ENCODE measurements around the gene PCBP2.
"Not testable (repeated sequence)": the region's sequence is repeated elsewhere in the genome, so short reads cannot be mapped to it uniquely, and the experiment has no call there.

The PCBP2 gene

GRCh38 chr12:53468282-53468681, 16.4 kb downstream of the PCBP2 start:
- no peaks in the 10 kb centered on the region for H3K9me3 Mint-ChIP-seq
- peaks cover 69% of the 10 kb centered on the region for H3K36me3 Mint-ChIP-seq
- peaks cover 18% of the 10 kb centered on the region for H3K4me1 Mint-ChIP-seq
- H3K27me3 Mint-ChIP-seq, result no peaks in the 10 kb centered on the region
- DNase-seq, result no peak
- CTCF ChIA-PET, result no interaction called here
- H3K27ac Mint-ChIP-seq, result no peak overlapping the region
- H3K4me3 Mint-ChIP-seq, result no peak overlapping the region

- peaks cover 68% of the 10 kb centered on the region for H3K36me3 Mint-ChIP-seq
- peaks cover 30% of the 10 kb centered on the region for H3K4me1 Mint-ChIP-seq
- H3K4me3 Mint-ChIP-seq, result no peak overlapping the region
- DNase-seq, result no peak
- CTCF ChIA-PET, result interaction anchor here (0.7 to 5.9 kb wide), 3 partner anchors 10 to 36 kb away, joined by 3 to 45 read pairs (median 4); partner anchors contain the start of gene NPFF
- no peak overlapping the region for H3K27ac Mint-ChIP-seq
- no peaks in the 10 kb centered on the region for H3K27me3 Mint-ChIP-seq
- H3K9me3 Mint-ChIP-seq, result no peaks in the 10 kb centered on the region
Observed at GRCh38 chr12:53472056-53472582, 20.2 kb downstream of the PCBP2 start.

GRCh38 chr12:53474077-53474476, 22.2 kb downstream of the PCBP2 start:
- H3K36me3 Mint-ChIP-seq, result peaks cover 64% of the 10 kb centered on the region
- CTCF ChIA-PET, result interaction anchor here (0.7 to 5.9 kb wide), 4 partner anchors 8 to 152 kb away, joined by 3 to 45 read pairs (median 3); partner anchors contain the start of gene NPFF

GRCh38 chr12:53474819-53475218, 22.9 kb downstream of the PCBP2 start:
- H3K27ac Mint-ChIP-seq, result peak overlapping the region; percentile 84
- CTCF ChIA-PET, result interaction anchor here (0.6 to 5.9 kb wide), 8 partner anchors 10 to 449 kb away, joined by 3 to 45 read pairs (median 4); partner anchors contain the start of genes NPFF and PRR13
- no peak overlapping the region for H3K4me3 Mint-ChIP-seq
- DNase-seq, result no peak
- H3K27me3 Mint-ChIP-seq, result no peaks in the 10 kb centered on the region
- peaks cover 31% of the 10 kb centered on the region for H3K4me1 Mint-ChIP-seq
- peaks cover 71% of the 10 kb centered on the region for H3K36me3 Mint-ChIP-seq
- no peaks in the 10 kb centered on the region for H3K9me3 Mint-ChIP-seq

More at GRCh38 chr12:53474077-53474476, 22.2 kb downstream of the PCBP2 start:
- Mint-ChIP-seq H3K27ac (peak overlapping the region; percentile 13), H3K4me3 (no peak overlapping the region), H3K27me3 (no peaks in the 10 kb centered on the region), H3K9me3 (no peaks in the 10 kb centered on the region), H3K4me1 (peaks cover 30% of the 10 kb centered on the region)
- no peak for DNase-seq

- Mint-ChIP-seq H3K36me3 (peaks cover 66% of the 10 kb centered on the region), H3K27me3 (no peaks in the 10 kb centered on the region), H3K4me3 (no peak overlapping the region), H3K27ac (peak overlapping the region; percentile 55), H3K4me1 (peaks cover 28% of the 10 kb centered on the region), H3K9me3 (no peaks in the 10 kb centered on the region)
- CTCF ChIA-PET, result interaction anchor here (0.6 to 5.9 kb wide), 13 partner anchors 10 to 404 kb away, joined by 3 to 45 read pairs (median 5); partner anchors contain the start of gene NPFF
- DNase-seq, result no peak
Observed at GRCh38 chr12:53476769-53477209, 24.9 kb downstream of the PCBP2 start.

GRCh38 chr12:53478865-53479264, 27.0 kb downstream of the PCBP2 start:
- no peak overlapping the region for H3K4me3 Mint-ChIP-seq
- H3K27me3 Mint-ChIP-seq, result no peaks in the 10 kb centered on the region
- H3K9me3 Mint-ChIP-seq, result no peaks in the 10 kb centered on the region
- H3K36me3 Mint-ChIP-seq, result peaks cover 70% of the 10 kb centered on the region
- CTCF ChIA-PET, result interaction anchor here (1.2 to 3.8 kb wide), 3 partner anchors 31 to 151 kb away, joined by 3 to 16 read pairs (median 11); no protein-coding TSS in a partner anchor
- DNase-seq, result no peak
- peaks cover 17% of the 10 kb centered on the region for H3K4me1 Mint-ChIP-seq
- H3K27ac Mint-ChIP-seq, result no peak overlapping the region

GRCh38 chr12:53479331-53479730, 27.4 kb downstream of the PCBP2 start:
- Mint-ChIP-seq H3K4me1 (peaks cover 12% of the 10 kb centered on the region), H3K36me3 (peaks cover 69% of the 10 kb centered on the region), H3K9me3 (no peaks in the 10 kb centered on the region), H3K4me3 (no peak overlapping the region), H3K27me3 (no peaks in the 10 kb centered on the region), H3K27ac (no peak overlapping the region)
- no peak for DNase-seq
- CTCF ChIA-PET, result interaction anchor here (2.5 kb wide), 1 partner anchor 30 kb away, joined by 11 read pairs; no protein-coding TSS in a partner anchor

- CTCF ChIA-PET, result interaction anchor here (1.3 to 3.1 kb wide), 4 partner anchors 20 to 128 kb away, joined by 6 to 19 read pairs (median 8); partner anchors contain the start of gene TARBP2
- peaks cover 59% of the 10 kb centered on the region for H3K36me3 Mint-ChIP-seq
- H3K27ac Mint-ChIP-seq, result no peak overlapping the region
- H3K4me3 Mint-ChIP-seq, result no peak overlapping the region
- no peaks in the 10 kb centered on the region for H3K9me3 Mint-ChIP-seq
- peaks cover 3% of the 10 kb centered on the region for H3K4me1 Mint-ChIP-seq
- no peaks in the 10 kb centered on the region for H3K27me3 Mint-ChIP-seq
- no peak for DNase-seq
Observed at GRCh38 chr12:53480491-53481442, 28.9 kb downstream of the PCBP2 start.

GRCh38 chr12:53481458-53481857, 29.6 kb downstream of the PCBP2 start:
- not testable (repeated sequence) for H3K27ac Mint-ChIP-seq, H3K9me3 Mint-ChIP-seq, H3K4me1 Mint-ChIP-seq, H3K27me3 Mint-ChIP-seq, DNase-seq, H3K4me3 Mint-ChIP-seq
- H3K36me3 Mint-ChIP-seq, result peaks cover 54% of the 10 kb centered on the region
- CTCF ChIA-PET, result interaction anchor here (0.7 to 3.1 kb wide), 6 partner anchors 8 to 129 kb away, joined by 3 to 19 read pairs (median 6); partner anchors contain the start of gene TARBP2

- no peaks in the 10 kb centered on the region for H3K27me3 Mint-ChIP-seq
- H3K27ac Mint-ChIP-seq, result no peak overlapping the region
- DNase-seq, result no peak
- CTCF ChIA-PET, result interaction anchor here (0.7 to 3.1 kb wide), 6 partner anchors 8 to 130 kb away, joined by 3 to 19 read pairs (median 6); partner anchors contain the start of gene TARBP2
- H3K4me1 Mint-ChIP-seq, result peaks cover 3% of the 10 kb centered on the region
- H3K9me3 Mint-ChIP-seq, result no peaks in the 10 kb centered on the region
- H3K36me3 Mint-ChIP-seq, result peaks cover 48% of the 10 kb centered on the region
- no peak overlapping the region for H3K4me3 Mint-ChIP-seq
Observed at GRCh38 chr12:53481939-53482586, 30.2 kb downstream of the PCBP2 start.

GRCh38 chr12:53482626-53483168, 30.8 kb downstream of the PCBP2 start:
- Mint-ChIP-seq H3K27me3 (no peaks in the 10 kb centered on the region), H3K27ac (no peak overlapping the region), H3K9me3 (no peaks in the 10 kb centered on the region), H3K4me3 (no peak overlapping the region), H3K36me3 (peaks cover 50% of the 10 kb centered on the region), H3K4me1 (peaks cover 3% of the 10 kb centered on the region)
- no peak for DNase-seq
- CTCF ChIA-PET, result interaction anchor here (1.3 to 3.1 kb wide), 4 partner anchors 11 to 130 kb away, joined by 5 to 19 read pairs (median 6); partner anchors contain the start of gene TARBP2

- peaks cover 3% of the 10 kb centered on the region for H3K4me1 Mint-ChIP-seq
- no peak overlapping the region for H3K4me3 Mint-ChIP-seq
- H3K9me3 Mint-ChIP-seq, result no peaks in the 10 kb centered on the region
- CTCF ChIA-PET, result interaction anchor here (0.6 to 3.1 kb wide), 2 partner anchors 25 to 86 kb away, joined by 3 to 19 read pairs; no protein-coding TSS in a partner anchor
- no peaks in the 10 kb centered on the region for H3K27me3 Mint-ChIP-seq
- peak overlapping the region; percentile 67 for H3K27ac Mint-ChIP-seq
- peaks cover 51% of the 10 kb centered on the region for H3K36me3 Mint-ChIP-seq
- DNase-seq, result no peak
Observed at GRCh38 chr12:53483225-53483978, 31.5 kb downstream of the PCBP2 start.

GRCh38 chr12:53483979-53484377, 32.1 kb downstream of the PCBP2 start:
- no peak overlapping the region for H3K4me3 Mint-ChIP-seq
- CTCF ChIA-PET, result interaction anchor here (3.1 kb wide), 1 partner anchor 25 kb away, joined by 19 read pairs; no protein-coding TSS in a partner anchor
- H3K9me3 Mint-ChIP-seq, result no peaks in the 10 kb centered on the region
- H3K27me3 Mint-ChIP-seq, result no peaks in the 10 kb centered on the region
- no peak overlapping the region for H3K27ac Mint-ChIP-seq
- peaks cover 3% of the 10 kb centered on the region for H3K4me1 Mint-ChIP-seq
- DNase-seq, result no peak
- H3K36me3 Mint-ChIP-seq, result peaks cover 46% of the 10 kb centered on the region
